IMR-90 (cell line): ENCODE data around the gene CRLF1. TPM values are rescaled to one million over a fixed set of nuclear protein-coding genes. Genes with fewer than 3 reads are reported as not detected.

Experiments used
- ATAC-seq: fragments of 200-7000 bp; cut with Tn5 transposase; 2 replicates; pipeline ENCODE4 v1.9.1; 2020; ENCODE audit warnings: low read depth, mild to moderate bottlenecking, moderate library complexity
- BruUV-seq: library from RNA; stranded (reverse); fragments of 400-500 nt; replicated peaks from 2 replicates; lab custom pipeline; 2021; lab: Mats Ljungman, UMichigan
- CTCF ChIA-PET: fragments of 300-600 bp; formaldehyde crosslinking; extraction: SDS; loops from one replicate; lab custom pipeline; 2021; ENCODE audit warnings: antibody characterized with exemption; lab: Yijun Ruan, JAX
- POLR2A ChIA-PET: fragments of 300-600 bp; sonication (Branson Sonifier 250); formaldehyde crosslinking; loops from one replicate; lab custom pipeline; 2022; ENCODE audit warnings: antibody characterized with exemption; ENCODE audit not compliant: unreplicated experiment; lab: Charles Lee
- DNase-seq: peaks from one replicate; pipeline ENCODE4 v3.0.0; 2013
- H2AFZ ChIP-seq: replicated peaks from 2 replicates; pipeline ENCODE3; 2013; ENCODE audit warnings: low read length, mild to moderate bottlenecking; ENCODE audit not compliant: poor library complexity
- H2AK5ac ChIP-seq: 2 replicates; pipeline ENCODE4 v1.6.1; 2013; ENCODE audit warnings: low read depth, low read length, inconsistent platforms
- H2AK9ac ChIP-seq: replicated peaks from 2 replicates; pipeline ENCODE3; 2013; ENCODE audit warnings: mild to moderate bottlenecking, low read depth, low read length, moderate library complexity; ENCODE audit not compliant: poor library complexity
- H2BK120ac ChIP-seq: 2 replicates; pipeline ENCODE4 v1.6.1; 2013; ENCODE audit warnings: low read depth, low read length, inconsistent platforms
- H2BK15ac ChIP-seq: 3 replicates; pipeline ENCODE4 v1.6.1; 2013; ENCODE audit warnings: low read depth, low read length, inconsistent platforms
- H2BK20ac ChIP-seq: 2 replicates; pipeline ENCODE4 v1.6.1; 2013; ENCODE audit warnings: low read depth, mild to moderate bottlenecking, inconsistent platforms, low read length, moderate library complexity
- H2BK5ac ChIP-seq: 2 replicates; pipeline ENCODE4 v1.6.1; 2013; ENCODE audit warnings: mild to moderate bottlenecking, low read depth, low read length, inconsistent platforms; ENCODE audit not compliant: poor library complexity, severe bottlenecking
- H3K14ac ChIP-seq: replicated peaks from 2 replicates; pipeline ENCODE4 v1.6.1; 2013; ENCODE audit warnings: low read depth, low read length, inconsistent platforms
- H3K18ac ChIP-seq: 2 replicates; pipeline ENCODE4 v1.6.1; 2013; ENCODE audit warnings: low read depth, low read length, control low read depth
- H3K23ac ChIP-seq: 2 replicates; pipeline ENCODE4 v1.6.1; 2013; ENCODE audit warnings: low read depth, low read length, inconsistent platforms
- H3K27ac ChIP-seq: 2 replicates; pipeline ENCODE4 v1.5.1; 2013; ENCODE audit warnings: mild to moderate bottlenecking, control low read depth, low read length; ENCODE audit not compliant: insufficient read depth
- H3K27me3 ChIP-seq: 2 replicates; pipeline ENCODE4 v1.6.1; 2013; ENCODE audit warnings: low read length; ENCODE audit not compliant: control insufficient read depth, insufficient read depth
- H3K36me3 ChIP-seq: 2 replicates; pipeline ENCODE4 v1.6.1; 2013; ENCODE audit warnings: low read length, mixed read lengths; ENCODE audit not compliant: control insufficient read depth, insufficient read depth
- H3K4ac ChIP-seq: 2 replicates; pipeline ENCODE4 v1.6.1; 2013; ENCODE audit warnings: low read depth, low read length, inconsistent platforms
- H3K4me1 ChIP-seq: 2 replicates; pipeline ENCODE4 v1.6.1; 2013; ENCODE audit warnings: low read length, mixed read lengths; ENCODE audit not compliant: control insufficient read depth, insufficient read depth
- H3K4me2 ChIP-seq: 2 replicates; pipeline ENCODE4 v1.6.1; 2013; ENCODE audit warnings: low read depth, mild to moderate bottlenecking, control low read depth, low read length, moderate library complexity
- H3K4me3 ChIP-seq: 2 replicates; pipeline ENCODE4 v1.5.1; 2013; ENCODE audit warnings: low read depth, mild to moderate bottlenecking, control low read depth, low read length, moderate library complexity; ENCODE audit not compliant: insufficient read depth
- H3K56ac ChIP-seq: 2 replicates; pipeline ENCODE4 v1.6.1; 2013; ENCODE audit warnings: low read length, inconsistent platforms; ENCODE audit not compliant: insufficient read depth; ENCODE audit errors: extremely low read depth
- H3K79me1 ChIP-seq, 2 experiments: 2 replicates each; pipeline ENCODE4 v1.6.1; 2013; ENCODE audit warnings: low read length in 2 of 2, inconsistent platforms in 1 of 2, low read depth in 1 of 2
- H3K9ac ChIP-seq: 2 replicates; pipeline ENCODE4 v1.6.1; 2013; ENCODE audit warnings: low read depth, low read length, control low read depth
- H3K9me1 ChIP-seq: 2 replicates; pipeline ENCODE4 v1.6.1; 2013; ENCODE audit warnings: low read length, inconsistent platforms; ENCODE audit not compliant: insufficient read depth
- H3K9me3 ChIP-seq: 2 replicates; pipeline ENCODE4 v1.6.1; 2013; ENCODE audit warnings: low read length; ENCODE audit not compliant: control insufficient read depth, insufficient read depth
- H4K20me1 ChIP-seq: 2 replicates; pipeline ENCODE4 v1.6.1; 2013; ENCODE audit warnings: low read length, inconsistent platforms; ENCODE audit not compliant: insufficient read depth
- H4K5ac ChIP-seq: 2 replicates; pipeline ENCODE4 v1.6.1; 2013; ENCODE audit warnings: mild to moderate bottlenecking, low read depth, low read length, control low read depth
- H4K8ac ChIP-seq, 2 experiments: 2 replicates each; pipeline ENCODE4 v1.6.1; 2013; ENCODE audit warnings: low read depth in 2 of 2, low read length in 2 of 2, control low read depth in 1 of 2, inconsistent platforms in 1 of 2
- H4K91ac ChIP-seq: 2 replicates; pipeline ENCODE4 v1.6.1; 2013; ENCODE audit warnings: low read depth, low read length, inconsistent platforms; ENCODE audit not compliant: insufficient read depth
- BHLHE40 ChIP-seq: fragments of 150-350 bp; IDR thresholded peaks from 2 replicates; pipeline ENCODE4 v1.6.1; 2016; ENCODE audit warnings: mild to moderate bottlenecking, low read depth, low read length
- FOS ChIP-seq: fragments of 150-350 bp; IDR thresholded peaks from 2 replicates; pipeline ENCODE4 v1.6.1; 2016; ENCODE audit warnings: low read depth, low read length
- WGBS, 2 experiments: methylation state at CpG; one replicate each; pipeline versions ENCODE4 v1.1.5 to v1.1.7; 2013; ENCODE audit warnings: missing lambda C conversion rate in 2 of 2; ENCODE audit not compliant: insufficient read length in 1 of 2; ENCODE audit errors: extremely low coverage in 2 of 2; 5-methylcytosine and 5-hydroxymethylcytosine counted together
- dilution Hi-C: fragments of 300-500 bp; cut with HindIII; formaldehyde crosslinking; loops from one replicate; pipeline ENCODE4 v1.14.3; 2018; ENCODE audit warnings: low sequenced_read_pairs; ENCODE audit not compliant: unreplicated experiment
- in situ Hi-C: fragments of 300-500 bp; cut with MboI; formaldehyde crosslinking; loops from 3 replicates; pipeline ENCODE4 v1.14.3; 2019; ENCODE audit warnings: low sequenced_read_pairs, inconsistent platforms, mixed read lengths
- intact Hi-C: fragments of 100-400 bp; cut with micrococcal nuclease; formaldehyde crosslinking; loops from 2 replicates; pipeline ENCODE4 v1.10.0; 2022
- polyA plus RNA-seq, 3 experiments: library from polyadenylated mRNA; depleted of rRNA; stranded (reverse); fragments of >200 nt; gene quantifications; 2 replicates each; pipeline ENCODE4 v1.2.3, GENCODE V29; 2012; ENCODE audit warnings: low replicate concordance in 1 of 3
- total RNA-seq: library from RNA; depleted of rRNA; stranded (reverse); fragments of >200 nt; gene quantifications from 2 replicates; pipeline ENCODE4 v1.2.3, GENCODE V29; 2012

Gene CRLF1
- total and polyA plus RNA-seq, 2 of the 4 experiments (the other 2 are of a cell fraction) = 0.18 to 3.1 TPM

GRCh38 chr19:18634612-18635297, 28.2 kb upstream of the CRLF1 start:
- H3K9me3 ChIP-seq = no peaks in the 10 kb centered on the region
- H2BK15ac ChIP-seq = no peak overlapping the region
- no peak overlapping the region for H4K5ac ChIP-seq
- peak overlapping the region; percentile 63 for H2AFZ ChIP-seq
- H3K27me3 ChIP-seq = peaks cover 3% of the 10 kb centered on the region; the same call in 1 of the 2 replicates
- no peak overlapping the region for H2AK9ac ChIP-seq
- H3K4me2 ChIP-seq = no peak overlapping the region; the same call in 1 of the 2 replicates
- no peak overlapping the region for H4K91ac ChIP-seq
- H3K4ac ChIP-seq = no peak overlapping the region
- peak; percentile 37 for DNase-seq
- H3K36me3 ChIP-seq = no peaks in the 10 kb centered on the region
- peaks cover 10 to 27% of the 10 kb centered on the region in 2 experiments for H3K79me1 ChIP-seq
- ChIA-PET POLR2A (no interaction called here), CTCF (interaction anchor here (1.2 kb wide), 1 partner anchor 28 kb away, joined by 3 read pairs; the partner anchor contains the start of gene CRLF1)
- WGBS, 2 experiments = 36% methylated on average over 7 of the region's 12 CpGs; no CpG with 5 or more reads in 1 of the 2 experiments
- H3K18ac ChIP-seq = no peak overlapping the region
- no peak overlapping the region for H3K9ac ChIP-seq
- intact Hi-C loops = no loop called here
- no TSS peak for BruUV-seq
- H3K27ac ChIP-seq = no peak overlapping the region
- H3K4me1 ChIP-seq = peaks cover 7% of the 10 kb centered on the region
- H3K14ac ChIP-seq = 0 out of 2 replicates have a peak overlapping the region, but pooled peaks have one; percentile 27
- peaks cover 12% of the 10 kb centered on the region; the same call in 1 of the 2 replicates for H3K9me1 ChIP-seq
- no peak overlapping the region for H2AK5ac ChIP-seq
- ATAC-seq = no peak
- dilution Hi-C loops = no loop called here
- TF ChIP-seq FOS = no peak
- peak; percentile 80 for TF ChIP-seq BHLHE40
- H4K8ac ChIP-seq = no peak overlapping the region
- no peak overlapping the region for H2BK120ac ChIP-seq
- no peak overlapping the region for H3K56ac ChIP-seq
- no peak overlapping the region for H2BK5ac ChIP-seq
- H3K4me3 ChIP-seq = no peak overlapping the region
- no peak overlapping the region for H2BK20ac ChIP-seq
- in situ Hi-C loops = no loop called here
- H3K23ac ChIP-seq = peak overlapping the region; percentile 59; the same call in 1 of the 2 replicates
- no peaks in the 10 kb centered on the region; the same call in 1 of the 2 replicates for H4K20me1 ChIP-seq
